ENCODE measurements around the gene ABTB2. TPM values are rescaled to one million over a fixed set of nuclear protein-coding genes. Genes with fewer than 3 reads are reported as not detected.
A peak's percentile ranks its signal among the peaks of the same experiment; 100 is the strongest.

ABTB2 gene
- polyA plus RNA-seq, 1 of the 3 experiments (the other 2 are of a cell fraction): 7.8 TPM

DNA sequence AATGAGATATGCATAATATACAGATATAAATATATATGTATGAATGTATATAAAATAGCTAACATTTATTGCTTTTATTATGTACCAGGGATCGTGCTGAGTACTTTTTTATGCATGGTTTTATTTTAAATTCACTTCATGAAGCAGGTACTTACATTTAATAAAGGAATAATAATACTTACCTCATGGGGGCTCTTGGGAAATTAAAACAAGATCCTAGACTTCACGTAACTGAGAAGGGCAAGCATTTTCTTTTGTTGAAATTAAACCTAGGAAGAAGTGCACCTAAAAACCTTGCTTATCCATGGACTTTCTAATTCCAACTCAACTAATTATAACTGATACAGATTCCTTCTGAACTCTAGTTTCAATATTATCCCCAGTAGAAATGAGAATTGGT is 40.0 kb upstream of the ABTB2 start:
- H3K4me3 ChIP-seq (ENCODE audit: low read depth in 2 of 2, low read length in 1 of 2): no peak overlapping the region
- H3K9me3 ChIP-seq: no peaks in the 10 kb centered on the region; the same call in 1 of the 2 replicates
- DNase-seq: no peak
- no peak overlapping the region for H3K4me2 ChIP-seq
- 61% methylated on average over 2 of the region's 2 CpGs for WGBS (ENCODE audit: low lambda C conversion rate)
- no peaks in the 10 kb centered on the region for H3K9me2 ChIP-seq
- H4K20me1 ChIP-seq (ENCODE audit: insufficient read depth): no peaks in the 10 kb centered on the region
- no peak overlapping the region for H3K27ac ChIP-seq (ENCODE audit: low read depth in 2 of 2, low read length in 1 of 2)
- no peak overlapping the region for H3K9ac ChIP-seq
- no peaks in the 10 kb centered on the region for H3K27me3 ChIP-seq (ENCODE audit: insufficient read depth)
- peaks cover 0 to 22% of the 10 kb centered on the region in 2 experiments; a peak in 2 of 4 replicates for H3K4me1 ChIP-seq (ENCODE audit: control insufficient read depth in 1 of 2, insufficient read depth in 2 of 2, low read depth in 1 of 2, low read length in 1 of 2)
- no peaks in the 10 kb centered on the region for H3K79me2 ChIP-seq (ENCODE audit: insufficient read depth)
- H3K36me3 ChIP-seq (replicated peaks in 1 of 2; ENCODE audit: control insufficient read depth in 1 of 2, insufficient read depth in 2 of 2, low read length in 1 of 2): no peaks in the 10 kb centered on the region
- H3F3A ChIP-seq (replicated peaks; ENCODE audit: insufficient read depth): no peaks in the 10 kb centered on the region
- ChIA-PET POLR2A (no interaction called here), CTCF (no interaction called here)
- no peak overlapping the region for H2AFZ ChIP-seq (ENCODE audit: low read depth)
- TF ChIP-seq GABPA (IDR thresholded peaks at IDR 0.05; ENCODE audit: low read depth): no peak
- TF ChIP-seq RCOR1 (IDR thresholded peaks at IDR 0.05; ENCODE audit: low read length): no peak
- TF ChIP-seq, protein P1, sequence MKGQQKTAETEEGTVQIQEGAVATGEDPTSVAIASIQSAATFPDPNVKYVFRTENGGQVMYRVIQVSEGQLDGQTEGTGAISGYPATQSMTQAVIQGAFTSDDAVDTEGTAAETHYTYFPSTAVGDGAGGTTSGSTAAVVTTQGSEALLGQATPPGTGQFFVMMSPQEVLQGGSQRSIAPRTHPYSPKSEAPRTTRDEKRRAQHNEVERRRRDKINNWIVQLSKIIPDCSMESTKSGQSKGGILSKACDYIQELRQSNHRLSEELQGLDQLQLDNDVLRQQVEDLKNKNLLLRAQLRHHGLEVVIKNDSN (IDR thresholded peaks at IDR 0.05; ENCODE audit: borderline replicate concordance, low read depth): no peak
- TF ChIP-seq, protein P2, sequence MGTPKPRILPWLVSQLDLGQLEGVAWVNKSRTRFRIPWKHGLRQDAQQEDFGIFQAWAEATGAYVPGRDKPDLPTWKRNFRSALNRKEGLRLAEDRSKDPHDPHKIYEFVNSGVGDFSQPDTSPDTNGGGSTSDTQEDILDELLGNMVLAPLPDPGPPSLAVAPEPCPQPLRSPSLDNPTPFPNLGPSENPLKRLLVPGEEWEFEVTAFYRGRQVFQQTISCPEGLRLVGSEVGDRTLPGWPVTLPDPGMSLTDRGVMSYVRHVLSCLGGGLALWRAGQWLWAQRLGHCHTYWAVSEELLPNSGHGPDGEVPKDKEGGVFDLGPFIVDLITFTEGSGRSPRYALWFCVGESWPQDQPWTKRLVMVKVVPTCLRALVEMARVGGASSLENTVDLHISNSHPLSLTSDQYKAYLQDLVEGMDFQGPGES (IDR thresholded peaks at IDR 0.05; ENCODE audit: low read depth, low read length): no peak
- no peak for TF ChIP-seq NFIC (IDR thresholded peaks at IDR 0.05; ENCODE audit: borderline replicate concordance)
- TF ChIP-seq FOSL2 (IDR thresholded peaks at IDR 0.05; ENCODE audit: borderline replicate concordance, low read depth): no peak
- TF ChIP-seq SIN3A (IDR thresholded peaks at IDR 0.05; ENCODE audit: borderline replicate concordance, low read depth, low read length): no peak
- TF ChIP-seq, protein P3, sequence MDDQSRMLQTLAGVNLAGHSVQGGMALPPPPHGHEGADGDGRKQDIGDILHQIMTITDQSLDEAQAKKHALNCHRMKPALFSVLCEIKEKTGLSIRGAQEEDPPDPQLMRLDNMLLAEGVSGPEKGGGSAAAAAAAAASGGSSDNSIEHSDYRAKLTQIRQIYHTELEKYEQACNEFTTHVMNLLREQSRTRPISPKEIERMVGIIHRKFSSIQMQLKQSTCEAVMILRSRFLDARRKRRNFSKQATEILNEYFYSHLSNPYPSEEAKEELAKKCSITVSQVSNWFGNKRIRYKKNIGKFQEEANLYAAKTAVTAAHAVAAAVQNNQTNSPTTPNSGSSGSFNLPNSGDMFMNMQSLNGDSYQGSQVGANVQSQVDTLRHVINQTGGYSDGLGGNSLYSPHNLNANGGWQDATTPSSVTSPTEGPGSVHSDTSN (IDR thresholded peaks at IDR 0.05): no peak
- TF ChIP-seq TAF1 (IDR thresholded peaks at IDR 0.05; ENCODE audit: borderline replicate concordance, low read depth, low read length): no peak
- TF ChIP-seq, protein P4, sequence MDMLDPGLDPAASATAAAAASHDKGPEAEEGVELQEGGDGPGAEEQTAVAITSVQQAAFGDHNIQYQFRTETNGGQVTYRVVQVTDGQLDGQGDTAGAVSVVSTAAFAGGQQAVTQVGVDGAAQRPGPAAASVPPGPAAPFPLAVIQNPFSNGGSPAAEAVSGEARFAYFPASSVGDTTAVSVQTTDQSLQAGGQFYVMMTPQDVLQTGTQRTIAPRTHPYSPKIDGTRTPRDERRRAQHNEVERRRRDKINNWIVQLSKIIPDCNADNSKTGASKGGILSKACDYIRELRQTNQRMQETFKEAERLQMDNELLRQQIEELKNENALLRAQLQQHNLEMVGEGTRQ (IDR thresholded peaks at IDR 0.05; ENCODE audit: borderline replicate concordance, low read depth, low read length): no peak
- TF ChIP-seq TEAD4 (IDR thresholded peaks at IDR 0.05; ENCODE audit: borderline replicate concordance, insufficient read depth): no peak
- no peak for TF ChIP-seq CHD2 (IDR thresholded peaks at IDR 0.05; ENCODE audit: low read length, partially characterized antibody)

DNA sequence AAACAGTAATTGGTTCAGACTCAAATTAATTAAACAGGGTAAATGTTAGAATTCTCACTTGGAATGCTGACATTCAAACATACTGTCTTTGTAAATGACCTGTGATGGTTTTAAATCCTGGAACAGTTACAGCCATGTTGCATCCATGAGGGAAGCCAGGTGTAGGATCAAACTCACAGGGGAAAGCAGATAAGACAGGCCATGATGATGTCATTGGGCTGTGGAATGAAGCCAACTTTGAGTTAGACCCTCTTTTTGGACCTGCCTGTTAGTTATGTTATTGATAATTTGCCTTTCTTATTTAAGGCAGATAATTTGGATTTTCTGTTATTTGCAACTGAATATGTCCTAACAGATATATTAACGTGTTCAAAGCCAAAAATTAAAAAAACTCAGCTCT is 39.3 kb upstream of the ABTB2 start:
- Histone ChIP-seq H3K4me1 (ENCODE audit: control insufficient read depth in 1 of 2, insufficient read depth in 2 of 2, low read depth in 1 of 2, low read length in 1 of 2) (peaks cover 0 to 22% of the 10 kb centered on the region in 2 experiments; a peak in 2 of 4 replicates), H3K36me3 (replicated peaks in 1 of 2; ENCODE audit: control insufficient read depth in 1 of 2, insufficient read depth in 2 of 2, low read length in 1 of 2) (no peaks in the 10 kb centered on the region), H3F3A (replicated peaks; ENCODE audit: insufficient read depth) (no peaks in the 10 kb centered on the region), H3K4me2 (no peak overlapping the region), H3K27me3 (ENCODE audit: insufficient read depth) (no peaks in the 10 kb centered on the region), H3K9ac (no peak overlapping the region), H4K20me1 (ENCODE audit: insufficient read depth) (no peaks in the 10 kb centered on the region), H3K79me2 (ENCODE audit: insufficient read depth) (no peaks in the 10 kb centered on the region), H3K9me2 (no peaks in the 10 kb centered on the region), H3K9me3 (no peaks in the 10 kb centered on the region; the same call in 1 of the 2 replicates), H3K4me3 (ENCODE audit: low read depth in 2 of 2, low read length in 1 of 2) (no peak overlapping the region), H3K27ac (ENCODE audit: low read depth in 2 of 2, low read length in 1 of 2) (no peak overlapping the region), H2AFZ (ENCODE audit: low read depth) (no peak overlapping the region)
- ChIA-PET CTCF (interaction anchor here (0.9 kb wide), 1 partner anchor 95 kb away, joined by 3 read pairs; no protein-coding TSS in a partner anchor), POLR2A (no interaction called here)
- 56% methylated on average over 1 of the region's 1 CpG for WGBS (ENCODE audit: low lambda C conversion rate)
- peak; percentile 33 for DNase-seq
- TF ChIP-seq MXI1 (IDR thresholded peaks at IDR 0.05; ENCODE audit: low read depth, low read length) (no peak), RFX5 (IDR thresholded peaks at IDR 0.05; ENCODE audit: low read length) (no peak), TCF12 (IDR thresholded peaks at IDR 0.05) (no peak), SMC3 (IDR thresholded peaks at IDR 0.05; ENCODE audit: low read depth, low read length) (no peak), ELF1 (IDR thresholded peaks at IDR 0.05) (no peak), EZH2phosphoT487 (IDR thresholded peaks at IDR 0.05; ENCODE audit: borderline replicate concordance, low read depth) (no peak)
- TF ChIP-seq, protein P4 (IDR thresholded peaks at IDR 0.05; ENCODE audit: borderline replicate concordance, low read depth, low read length): no peak
- TF ChIP-seq, protein P5, sequence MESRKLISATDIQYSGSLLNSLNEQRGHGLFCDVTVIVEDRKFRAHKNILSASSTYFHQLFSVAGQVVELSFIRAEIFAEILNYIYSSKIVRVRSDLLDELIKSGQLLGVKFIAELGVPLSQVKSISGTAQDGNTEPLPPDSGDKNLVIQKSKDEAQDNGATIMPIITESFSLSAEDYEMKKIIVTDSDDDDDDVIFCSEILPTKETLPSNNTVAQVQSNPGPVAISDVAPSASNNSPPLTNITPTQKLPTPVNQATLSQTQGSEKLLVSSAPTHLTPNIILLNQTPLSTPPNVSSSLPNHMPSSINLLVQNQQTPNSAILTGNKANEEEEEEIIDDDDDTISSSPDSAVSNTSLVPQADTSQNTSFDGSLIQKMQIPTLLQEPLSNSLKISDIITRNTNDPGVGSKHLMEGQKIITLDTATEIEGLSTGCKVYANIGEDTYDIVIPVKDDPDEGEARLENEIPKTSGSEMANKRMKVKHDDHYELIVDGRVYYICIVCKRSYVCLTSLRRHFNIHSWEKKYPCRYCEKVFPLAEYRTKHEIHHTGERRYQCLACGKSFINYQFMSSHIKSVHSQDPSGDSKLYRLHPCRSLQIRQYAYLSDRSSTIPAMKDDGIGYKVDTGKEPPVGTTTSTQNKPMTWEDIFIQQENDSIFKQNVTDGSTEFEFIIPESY (IDR thresholded peaks at IDR 0.05; ENCODE audit: borderline replicate concordance, low read depth): no peak

Measured in SK-N-SH (cell line).